Ovary (tissue), 3 donors: ENCODE measurements around the gene KRT15.

Experiments used
- CTCF ChIP-seq, 3 donors: fragments of 450-650 bp in 2 of 3; fragments of 200-600 bp in 1 of 3; IDR thresholded peaks; one replicate each; pipeline versions ENCODE4 v1.5.1 to v1.8.0; 2016 to 2022; ENCODE audit warnings: antibody characterized with exemption in 3 of 3, mild to moderate bottlenecking in 1 of 3
- EP300 ChIP-seq: sonication (generic); formaldehyde crosslinking; IDR thresholded peaks from one replicate; pipeline ENCODE4 v1.6.1; 2017; ENCODE audit warnings: antibody characterized with exemption
- POLR2A ChIP-seq: fragments of 450-650 bp; IDR thresholded peaks from one replicate; pipeline ENCODE4 v1.6.1; 2017; ENCODE audit warnings: antibody characterized with exemption, mild to moderate bottlenecking, moderate library complexity
- donor health status: DM: no; HTN: no; CAD: no.

GRCh38 chr17:41507315-41507880, 11.3 kb downstream of the KRT15 start:
- TF ChIP-seq CTCF (IDR thresholded peaks at IDR 0.05) (no peak), POLR2A (no peak), EP300 (no peak)
